Transverse colon (tissue), 4 donors: ENCODE data around the gene SLC32A1. TPM values are rescaled to one million over a fixed set of nuclear protein-coding genes. Genes with fewer than 3 reads are reported as not detected.

ENCODE experiments used
- DNase-seq: peaks from one replicate; pipeline ENCODE4 v3.0.0-alpha.2; 2019
- H3K27ac ChIP-seq, 4 donors: fragments of 200-600 bp; sonication (generic); 2 replicates each; pipeline ENCODE4 v1.5.1; 2016 to 2018; ENCODE audit warnings: inconsistent platforms in 4 of 4
- H3K27me3 ChIP-seq: fragments of 200-600 bp; sonication (generic); 2 replicates; pipeline ENCODE4 v1.5.1; 2017; ENCODE audit warnings: inconsistent platforms
- H3K36me3 ChIP-seq, 4 donors: fragments of 200-600 bp; sonication (generic); 2 replicates each; pipeline ENCODE4 v1.5.1; 2017 to 2019; ENCODE audit warnings: inconsistent platforms in 4 of 4
- H3K4me1 ChIP-seq, 4 donors: fragments of 200-600 bp; sonication (generic); 2 replicates each; pipeline ENCODE4 v1.5.1; 2017 to 2020; ENCODE audit warnings: inconsistent platforms in 4 of 4
- H3K4me3 ChIP-seq, 4 donors: fragments of 200-600 bp; sonication (generic); 1 replicate in 1 of 4; 2 replicates in 3 of 4; pipeline versions ENCODE4 v1.5.1 to v1.6.1; 2017 to 2019; ENCODE audit warnings: inconsistent platforms in 4 of 4
- H3K9me3 ChIP-seq, 2 donors: fragments of 200-600 bp; sonication (generic); 2 replicates each; pipeline ENCODE4 v1.5.1; 2017 to 2019; ENCODE audit warnings: inconsistent platforms in 2 of 2
- CTCF ChIP-seq, 5 experiments: fragments of 200-600 bp in 3 of 5; fragments of 450-650 bp in 2 of 5; sonication (generic) in 3 of 5; IDR thresholded peaks; 1 replicate in 2 of 5; 2 replicates in 3 of 5; pipeline ENCODE4 v1.5.1; 2016 to 2017; ENCODE audit warnings: antibody characterized with exemption in 5 of 5, inconsistent platforms in 3 of 5, mild to moderate bottlenecking in 2 of 5, moderate library complexity in 1 of 5
- EP300 ChIP-seq: sonication (generic); formaldehyde crosslinking; IDR thresholded peaks from one replicate; pipeline ENCODE4 v1.6.1; 2017; ENCODE audit warnings: antibody characterized with exemption, low read depth
- POLR2A ChIP-seq: fragments of 450-650 bp; IDR thresholded peaks from one replicate; pipeline ENCODE4 v1.6.1; 2016; ENCODE audit warnings: antibody characterized with exemption, mild to moderate bottlenecking, moderate library complexity
- POLR2AphosphoS5 ChIP-seq, 3 donors: sonication (generic); formaldehyde crosslinking; IDR thresholded peaks; one replicate each; pipeline ENCODE4 v1.6.1; 2016; ENCODE audit warnings: antibody characterized with exemption in 3 of 3
- WGBS, 2 donors: methylation state at CpG; one replicate each; pipeline ENCODE4 v1.1.5; 2018; ENCODE audit warnings: low coverage in 1 of 2; 5-methylcytosine and 5-hydroxymethylcytosine counted together
- in situ Hi-C, 4 donors: fragments of 200-750 bp; cut with MboI; loops; one replicate each; pipeline versions ENCODE4 v1.15.0 to v1.15.1; 2017; ENCODE audit warnings: low sequenced_read_pairs in 3 of 4, low pct_ligation_motif_present in 1 of 4, low pct_unique_long_range_greater_than_20kb in 1 of 4
- intact Hi-C: fragments of 100-400 bp; cut with DNase I; formaldehyde crosslinking; loops from one replicate; pipeline ENCODE4 v1.15.1; 2023; ENCODE audit warnings: low total_unique reads
- total RNA-seq, 4 donors: library from RNA; depleted of rRNA; stranded (reverse); fragments of >200 nt; gene quantifications; one replicate each; pipeline ENCODE4 v1.1.0, GENCODE V29; 2016

Gene SLC32A1
- not detected for total RNA-seq

- Histone ChIP-seq H3K4me3 (no peak within 1 kb of the TSS), H3K36me3 (no peaks in the 10 kb centered on the region), H3K27me3 (peaks cover 100% of the 10 kb centered on the region), H3K4me1 (peaks cover 0 to 11% (median 4%) of the 10 kb centered on the region in 4 donors), H3K9me3 (no peaks in the 10 kb centered on the region), H3K27ac (no peak within 1 kb of the TSS)
- WGBS, 2 donors: 0 to 41% methylated on average over 1 to 59 of the region's 76 CpGs
- in situ Hi-C loops: no loop called here
- DNase-seq: no peak
- TF ChIP-seq CTCF (IDR thresholded peaks at IDR 0.05): no peak
- no peak for TF ChIP-seq POLR2AphosphoS5 (IDR thresholded peaks at IDR 0.05)
- no peak for TF ChIP-seq EP300
- TF ChIP-seq POLR2A: no peak
- intact Hi-C loops: no loop called here
These were observed at the start of gene SLC32A1 for GRCh38 chr20:38723848-38724625. Gene SLC32A1, plus strand, starts transcription at chr20:38724486. Its CDS starts 239 bp downstream, at chr20:38724725.

GRCh38 chr20:38674765-38675133 is 49.5 kb upstream of the SLC32A1 start:
- peaks cover 0 to 13% (median 11%) of the 10 kb centered on the region in 4 donors for H3K4me1 ChIP-seq
- H3K4me3 ChIP-seq: peak overlapping the region in 1 of 4 donors; percentile 21
- TF ChIP-seq CTCF (IDR thresholded peaks at IDR 0.05) (no peak), POLR2AphosphoS5 (IDR thresholded peaks at IDR 0.05) (no peak), POLR2A (no peak), EP300 (no peak)

GRCh38 chr20:38676576-38676975 is 47.7 kb upstream of the SLC32A1 start:
- H3K9me3 ChIP-seq: no peaks in the 10 kb centered on the region
- in situ Hi-C loops (no loop called here), intact Hi-C loops (no loop called here)
- H3K36me3 ChIP-seq: no peaks in the 10 kb centered on the region
- H3K4me1 ChIP-seq: peaks cover 0 to 13% (median 11%) of the 10 kb centered on the region in 4 donors
- no peak for TF ChIP-seq EP300
- no peak for TF ChIP-seq POLR2A
- no peak for TF ChIP-seq POLR2AphosphoS5 (IDR thresholded peaks at IDR 0.05)
- H3K27me3 ChIP-seq: peaks cover 40% of the 10 kb centered on the region
- H3K4me3 ChIP-seq: no peak overlapping the region
- WGBS, 2 donors: 90% methylated on average over 5 of the region's 5 CpGs; no CpG with 5 or more reads in 1 of the 2 donors
- no peak overlapping the region for H3K27ac ChIP-seq
- no peak for DNase-seq

More at GRCh38 chr20:38674765-38675133, 49.5 kb upstream of the SLC32A1 start:
- Histone ChIP-seq H3K27ac (no peak overlapping the region), H3K36me3 (no peaks in the 10 kb centered on the region), H3K27me3 (peaks cover 51% of the 10 kb centered on the region), H3K9me3 (no peaks in the 10 kb centered on the region)
- WGBS, 2 donors: 40% methylated on average over 10 of the region's 13 CpGs; no CpG with 5 or more reads in 1 of the 2 donors
- in situ Hi-C loops (no loop called here), intact Hi-C loops (no loop called here)
- DNase-seq: no peak

GRCh38 chr20:38680500-38681306 is 43.6 kb upstream of the SLC32A1 start:
- DNase-seq: no peak
- Histone ChIP-seq H3K4me3 (no peak overlapping the region), H3K27ac (no peak overlapping the region), H3K27me3 (peaks cover 12% of the 10 kb centered on the region), H3K36me3 (no peaks in the 10 kb centered on the region), H3K4me1 (no peaks in the 10 kb centered on the region), H3K9me3 (no peaks in the 10 kb centered on the region)
- intact Hi-C loops: no loop called here
- in situ Hi-C loops: no loop called here
- 40 to 44% methylated on average over 6 to 9 of the region's 9 CpGs for whole genome bisulfite sequencing, 2 donors
- no peak for TF ChIP-seq EP300
- no peak for TF ChIP-seq POLR2A
- TF ChIP-seq POLR2AphosphoS5 (IDR thresholded peaks at IDR 0.05): no peak
- TF ChIP-seq CTCF (IDR thresholded peaks at IDR 0.05): no peak
